Loucy (cell line): ENCODE results near the gene CCBE1.

Experiments
- H2AFZ ChIP-seq: fragments of 200-600 bp; sonication (generic); 2 replicates; pipeline ENCODE4 v1.6.0; 2016; ENCODE audit warnings: antibody characterized with exemption, mild to moderate bottlenecking, low read length, moderate library complexity
- H3F3A ChIP-seq: fragments of 200-600 bp; 2 replicates; pipeline ENCODE4 v1.6.0; 2016; ENCODE audit warnings: antibody characterized with exemption, low read depth, mild to moderate bottlenecking
- H3K27me3 ChIP-seq: fragments of 200-600 bp; sonication (generic); 2 replicates; pipeline ENCODE4 v1.6.1; 2014; ENCODE audit warnings: low read length, mild to moderate bottlenecking; ENCODE audit not compliant: insufficient read depth, poor library complexity, severe bottlenecking
- H3K36me3 ChIP-seq: fragments of 200-600 bp; sonication (generic); 2 replicates; pipeline ENCODE4 v1.6.1; 2016; ENCODE audit warnings: low read length; ENCODE audit not compliant: insufficient read depth
- H3K4me1 ChIP-seq: fragments of 200-600 bp; sonication (generic); 2 replicates; pipeline ENCODE4 v1.5.1; 2014; ENCODE audit warnings: low read length, mild to moderate bottlenecking; ENCODE audit not compliant: insufficient read depth, poor library complexity, severe bottlenecking
- H3K4me2 ChIP-seq: fragments of 200-600 bp; sonication (generic); 2 replicates; pipeline ENCODE4 v1.6.0; 2014; ENCODE audit warnings: antibody characterized with exemption, low read length, low read depth, mild to moderate bottlenecking; ENCODE audit not compliant: poor library complexity, severe bottlenecking
- H3K4me3 ChIP-seq: fragments of 200-600 bp; sonication (generic); 2 replicates; pipeline ENCODE4 v1.5.1; 2014; ENCODE audit warnings: low read length, mild to moderate bottlenecking, mixed read lengths; ENCODE audit not compliant: poor library complexity, severe bottlenecking
- H3K79me2 ChIP-seq: fragments of 200-600 bp; sonication (generic); 2 replicates; pipeline ENCODE4 v1.6.1; 2014; ENCODE audit warnings: low read length; ENCODE audit not compliant: insufficient read depth
- H3K9ac ChIP-seq: fragments of 200-600 bp; sonication (generic); 2 replicates; pipeline ENCODE4 v1.6.0; 2014; ENCODE audit warnings: mild to moderate bottlenecking, low read depth, low read length, moderate library complexity; ENCODE audit not compliant: poor library complexity, severe bottlenecking
- H3K9me2 ChIP-seq: fragments of 200-600 bp; sonication (generic); replicated peaks from 2 replicates; pipeline ENCODE4 v1.6.1; 2016; ENCODE audit warnings: low read depth, low read length, mixed read lengths
- H3K9me3 ChIP-seq: fragments of 200-600 bp; sonication (generic); 2 replicates; pipeline ENCODE4 v1.6.1; 2014; ENCODE audit warnings: mild to moderate bottlenecking, antibody characterized with exemption, low read length, low read depth; ENCODE audit not compliant: insufficient read depth
- H4K20me1 ChIP-seq: fragments of 200-600 bp; sonication (generic); 2 replicates; pipeline ENCODE4 v1.6.0; 2014; ENCODE audit warnings: antibody characterized with exemption, low read length, mild to moderate bottlenecking; ENCODE audit not compliant: insufficient read depth, poor library complexity, severe bottlenecking
- CTCF ChIP-seq: fragments of 200-600 bp; sonication (generic); conservative IDR thresholded peaks from 2 replicates; pipeline ENCODE4 v1.5.1; 2014; ENCODE audit warnings: mild to moderate bottlenecking, antibody characterized with exemption, low read length
- EZH2phosphoT487 ChIP-seq: fragments of 200-600 bp; IDR thresholded peaks from 2 replicates; pipeline ENCODE4 v1.6.1; 2018; ENCODE audit warnings: antibody characterized with exemption, mild to moderate bottlenecking, moderate library complexity, borderline replicate concordance

Gene CCBE1

GRCh38 chr18:59555995-59556659, 141.1 kb downstream of the CCBE1 start:
- no peaks in the 10 kb centered on the region for H3K79me2 ChIP-seq
- H3F3A ChIP-seq: no peaks in the 10 kb centered on the region
- H4K20me1 ChIP-seq: no peaks in the 10 kb centered on the region
- no peaks in the 10 kb centered on the region for H3K9me3 ChIP-seq
- no peak overlapping the region for H2AFZ ChIP-seq
- no peaks in the 10 kb centered on the region for H3K36me3 ChIP-seq
- H3K4me1 ChIP-seq: peaks cover 5% of the 10 kb centered on the region
- H3K9ac ChIP-seq: no peak overlapping the region
- H3K4me3 ChIP-seq: no peak overlapping the region
- no peaks in the 10 kb centered on the region for H3K9me2 ChIP-seq
- H3K4me2 ChIP-seq: no peak overlapping the region
- no peaks in the 10 kb centered on the region for H3K27me3 ChIP-seq
- TF ChIP-seq EZH2phosphoT487 (no peak), CTCF (no peak)

GRCh38 chr18:59554796-59555335, 142.4 kb downstream of the CCBE1 start:
- Histone ChIP-seq H3K27me3 (no peaks in the 10 kb centered on the region), H3K4me3 (no peak overlapping the region), H2AFZ (no peak overlapping the region), H3K36me3 (no peaks in the 10 kb centered on the region), H3K4me1 (peaks cover 5% of the 10 kb centered on the region), H3K9me2 (no peaks in the 10 kb centered on the region), H3K79me2 (no peaks in the 10 kb centered on the region), H4K20me1 (no peaks in the 10 kb centered on the region), H3K4me2 (no peak overlapping the region), H3K9me3 (no peaks in the 10 kb centered on the region), H3F3A (no peaks in the 10 kb centered on the region), H3K9ac (no peak overlapping the region)
- TF ChIP-seq CTCF (no peak), EZH2phosphoT487 (no peak)

- no peaks in the 10 kb centered on the region for H3K9me2 ChIP-seq
- H3K9me3 ChIP-seq: no peaks in the 10 kb centered on the region
- no peak overlapping the region for H3K4me2 ChIP-seq
- no peaks in the 10 kb centered on the region for H3K4me1 ChIP-seq
- no peaks in the 10 kb centered on the region for H3K27me3 ChIP-seq
- H3F3A ChIP-seq: no peaks in the 10 kb centered on the region
- H3K79me2 ChIP-seq: no peaks in the 10 kb centered on the region
- H2AFZ ChIP-seq: no peak overlapping the region
- H3K4me3 ChIP-seq: no peak overlapping the region
- H4K20me1 ChIP-seq: no peaks in the 10 kb centered on the region
- H3K36me3 ChIP-seq: no peaks in the 10 kb centered on the region
- TF ChIP-seq EZH2phosphoT487: no peak
- no peak for TF ChIP-seq CTCF
- no peak overlapping the region for H3K9ac ChIP-seq
Measured at GRCh38 chr18:59553273-59553870, 143.9 kb downstream of the CCBE1 start.
